Psoas muscle (tissue), 8 donors: ENCODE measurements around the gene UTP4. TPM values are rescaled to one million over a fixed set of nuclear protein-coding genes. Genes with fewer than 3 reads are reported as not detected.

Experiments used
- ATAC-seq, 4 donors: fragments of 200-7000 bp; cut with Tn5 transposase; one replicate each; pipeline ENCODE4 v1.9.1; 2020; ENCODE audit warnings: moderate library complexity in 3 of 4, mild to moderate bottlenecking in 2 of 4
- DNase-seq, 2 donors: peaks; one replicate each; pipeline ENCODE4 v3.0.0-alpha.2; 2020
- H3K27ac ChIP-seq: fragments of 200-600 bp; one replicate; pipeline ENCODE4 v1.8.0; 2022
- H3K27me3 ChIP-seq, 3 donors: fragments of 200-600 bp in 1 of 3; one replicate each; pipeline versions ENCODE4 v1.6.1 to v1.8.0; 2013 to 2022; ENCODE audit warnings: low read length in 2 of 3, mild to moderate bottlenecking in 2 of 3, moderate library complexity in 1 of 3; ENCODE audit not compliant: insufficient read depth in 3 of 3
- H3K36me3 ChIP-seq, 2 donors: fragments of 200-600 bp in 1 of 2; one replicate each; pipeline versions ENCODE4 v1.6.1 to v1.8.0; 2013 to 2022; ENCODE audit warnings: low read depth in 1 of 2, mild to moderate bottlenecking in 1 of 2, moderate library complexity in 1 of 2; ENCODE audit not compliant: insufficient read depth in 1 of 2
- H3K4me1 ChIP-seq: fragments of 200-600 bp; one replicate; pipeline ENCODE4 v1.8.0; 2022
- H3K4me3 ChIP-seq: fragments of 200-600 bp; one replicate; pipeline ENCODE4 v1.8.0; 2022; ENCODE audit warnings: mild to moderate bottlenecking
- H3K9me3 ChIP-seq: fragments of 200-600 bp; one replicate; pipeline ENCODE4 v1.8.0; 2022
- CTCF ChIP-seq: fragments of 200-600 bp; IDR thresholded peaks from one replicate; pipeline ENCODE4 v1.8.0; 2022; ENCODE audit warnings: antibody characterized with exemption
- WGBS, 3 donors: extraction: QIAGEN DNeasy Blood & Tissue Kit; methylation state at CpG; one replicate each; pipeline versions ENCODE4 v1.1.6 to v1.1.7; 2013; 5-methylcytosine and 5-hydroxymethylcytosine counted together
- intact Hi-C, 2 donors: fragments of 100-400 bp; cut with DNase I; formaldehyde crosslinking; loops; one replicate each; pipeline versions ENCODE4 v1.11.0 to v1.14.2; 2022
- polyA plus RNA-seq, 3 donors: library from polyadenylated mRNA; stranded (reverse); fragments of 200-250 nt; gene quantifications; one replicate each; pipeline ENCODE4 v1.2.3, GENCODE V29; 2013
- total RNA-seq, 4 donors: library from RNA; stranded (reverse); fragmentation: NEBNext Ultra II Directional in 2 of 4; extraction: Animal tissue kit (Norgen Biotek cat#: 25700) in 2 of 4; gene quantifications; one replicate each; pipeline versions ENCODE4 v1.2.1 to v1.2.4, GENCODE V29; 2021 to 2023
- donor health status: healthy with polysubstance abuse.
- donor health status: DM: no; HTN: no; CAD: no; lungs with moderate emphysema.
- donor health status: Bipolar disorder and iron deficiency.
- donor health status: healthy.
- donor health status: DM: yes; HTN: yes; CAD: no.
- donor health status: DM: no; HTN: no; CAD: no.
- donor health status: DM: no; HTN: no; CAD: no.
- donor health status: DM: yes; HTN: yes; CAD: no.

The UTP4 gene
- total and polyA plus RNA-seq, 7 donors: 38.8 to 107 (median 73.8) TPM

- 37 to 54% (median 42%) methylated on average over 4 of the region's 4 CpGs for WGBS, 3 donors
- H3K4me1 ChIP-seq: peaks cover 30% of the 10 kb centered on the region
- H3K27ac ChIP-seq: no peak overlapping the region
- H3K36me3 ChIP-seq: no peaks in the 10 kb centered on the region
- intact Hi-C loops: no loop called here
- TF ChIP-seq CTCF: no peak
- no peaks in the 10 kb centered on the region for H3K27me3 ChIP-seq
- ATAC-seq (no peak), DNase-seq (no peak)
- no peak overlapping the region for H3K4me3 ChIP-seq
- H3K9me3 ChIP-seq: no peaks in the 10 kb centered on the region
These were observed 63.0 kb downstream of the UTP4 start for GRCh38 chr16:69195369-69196029.

- no peaks in the 10 kb centered on the region for H3K9me3 ChIP-seq
- H3K36me3 ChIP-seq: no peaks in the 10 kb centered on the region
- no peak for ATAC-seq
- H3K4me1 ChIP-seq: peaks cover 22% of the 10 kb centered on the region
- H3K27ac ChIP-seq: no peak overlapping the region
- no peak overlapping the region for H3K4me3 ChIP-seq
- no peak for DNase-seq
- intact Hi-C loops: no loop called here
- TF ChIP-seq CTCF: no peak
- H3K27me3 ChIP-seq: no peaks in the 10 kb centered on the region
These were observed 65.1 kb downstream of the UTP4 start for GRCh38 chr16:69197573-69197972.

- no peaks in the 10 kb centered on the region for H3K36me3 ChIP-seq
- no peak overlapping the region for H3K4me3 ChIP-seq
- H3K27ac ChIP-seq: no peak overlapping the region
- DNase-seq (peak; percentile 42 to 66), ATAC-seq (peak in 2 of 4 donors; percentile 55 to 66)
- H3K9me3 ChIP-seq: no peaks in the 10 kb centered on the region
- no peak for TF ChIP-seq CTCF
- 89 to 97% (median 96%) methylated on average over 7 of the region's 7 CpGs for WGBS, 3 donors
- peaks cover 20% of the 10 kb centered on the region for H3K4me1 ChIP-seq
- H3K27me3 ChIP-seq: no peaks in the 10 kb centered on the region
- intact Hi-C loops: no loop called here
These were observed 66.9 kb downstream of the UTP4 start for GRCh38 chr16:69199382-69199781.

GRCh38 chr16:69201291-69201690 lies 68.8 kb downstream of the UTP4 start:
- WGBS, 3 donors: 54 to 73% (median 70%) methylated on average over 2 of the region's 2 CpGs
- Histone ChIP-seq H3K27me3 (no peaks in the 10 kb centered on the region), H3K4me1 (peaks cover 11% of the 10 kb centered on the region), H3K4me3 (no peak overlapping the region), H3K36me3 (no peaks in the 10 kb centered on the region), H3K27ac (no peak overlapping the region), H3K9me3 (no peaks in the 10 kb centered on the region)
- TF ChIP-seq CTCF: no peak
- intact Hi-C loops: no loop called here
- ATAC-seq (no peak), DNase-seq (no peak)

- Histone ChIP-seq H3K27ac (no peak overlapping the region), H3K4me3 (no peak overlapping the region), H3K4me1 (peaks cover 11% of the 10 kb centered on the region), H3K36me3 (no peaks in the 10 kb centered on the region), H3K27me3 (no peaks in the 10 kb centered on the region), H3K9me3 (no peaks in the 10 kb centered on the region)
- intact Hi-C loops: loop anchor here in 1 of 2 donors (1.0 kb wide), 1 partner anchor 48 kb away; no protein-coding TSS in a partner anchor
- no peak for TF ChIP-seq CTCF
- DNase-seq: no peak
- ATAC-seq: peak in 1 of 4 donors; percentile 42
- WGBS, 3 donors: 48 to 54% (median 50%) methylated on average over 2 of the region's 2 CpGs
These were observed 69.3 kb downstream of the UTP4 start for GRCh38 chr16:69201787-69202186.
